ENCODE measurements around the gene ARMH2. TPM values are rescaled to one million over a fixed set of nuclear protein-coding genes. Genes with fewer than 3 reads are reported as not detected.

Gene ARMH2
- polyA plus RNA-seq, 1 donor from 2014 or later, result 0.73 TPM

- no peaks in the 10 kb centered on the region for H3F3A ChIP-seq (ENCODE audit: insufficient read depth, low read length, poor library complexity, severe bottlenecking)
- no peaks in the 10 kb centered on the region for H3K79me2 ChIP-seq (replicated peaks; ENCODE audit: insufficient read depth, low read length)
- no peaks in the 10 kb centered on the region for H3K9me2 ChIP-seq (ENCODE audit: insufficient read depth, low read length)
- no peaks in the 10 kb centered on the region for H3K36me3 ChIP-seq (ENCODE audit: insufficient read depth, low read length)
- H2AFZ ChIP-seq (ENCODE audit: low read depth, low read length), result no peak overlapping the region
- no peaks in the 10 kb centered on the region for H4K20me1 ChIP-seq (ENCODE audit: insufficient read depth)
- no peaks in the 10 kb centered on the region for H3K27me3 ChIP-seq (ENCODE audit: insufficient read depth, low read depth, low read length)
- no peak overlapping the region for H3K4me3 ChIP-seq (ENCODE audit: low read length)
- no peak overlapping the region for H3K4me2 ChIP-seq (ENCODE audit: low read length)
- no peaks in the 10 kb centered on the region for H3K9me3 ChIP-seq (ENCODE audit: low read length)
- H3K9ac ChIP-seq (ENCODE audit: low read length), result no peak overlapping the region
- H3K27ac ChIP-seq (ENCODE audit: low read length), result no peak overlapping the region
- no peak for TF ChIP-seq TAF1 (IDR thresholded peaks at IDR 0.05; ENCODE audit: low read depth)
- no peak for TF ChIP-seq POLR2AphosphoS5 (IDR thresholded peaks at IDR 0.05)
- TF ChIP-seq EZH2 (IDR thresholded peaks at IDR 0.05; ENCODE audit: borderline replicate concordance, insufficient read depth, low read length, poor library complexity, severe bottlenecking), result no peak
- no peak for TF ChIP-seq CTCF (IDR thresholded peaks at IDR 0.05; ENCODE audit: poor library complexity, severe bottlenecking)
- TF ChIP-seq MXI1 (conservative IDR thresholded peaks at IDR 0.05; ENCODE audit: poor library complexity, severe bottlenecking), result no peak
- TF ChIP-seq EP300 (conservative IDR thresholded peaks at IDR 0.05; ENCODE audit: poor library complexity, severe bottlenecking), result no peak
- TF ChIP-seq RAD21 (conservative IDR thresholded peaks at IDR 0.05), result no peak
- TF ChIP-seq SMC3 (conservative IDR thresholded peaks at IDR 0.05; ENCODE audit: poor library complexity), result no peak
- TF ChIP-seq REST (IDR thresholded peaks at IDR 0.05; ENCODE audit: borderline replicate concordance), result no peak
Observed at GRCh38 chr6:24753545-24753944, 45.2 kb downstream of the ARMH2 start.

GRCh38 chr6:24752917-24753492 lies 45.7 kb downstream of the ARMH2 start:
- Histone ChIP-seq H3K9ac (ENCODE audit: low read length) (no peak overlapping the region), H3K9me3 (ENCODE audit: low read length) (no peaks in the 10 kb centered on the region), H3K27ac (ENCODE audit: low read length) (no peak overlapping the region), H3F3A (ENCODE audit: insufficient read depth, low read length, poor library complexity, severe bottlenecking) (no peaks in the 10 kb centered on the region), H2AFZ (ENCODE audit: low read depth, low read length) (no peak overlapping the region), H3K79me2 (replicated peaks; ENCODE audit: insufficient read depth, low read length) (no peaks in the 10 kb centered on the region), H3K36me3 (ENCODE audit: insufficient read depth, low read length) (no peaks in the 10 kb centered on the region), H4K20me1 (ENCODE audit: insufficient read depth) (no peaks in the 10 kb centered on the region), H3K9me2 (ENCODE audit: insufficient read depth, low read length) (no peaks in the 10 kb centered on the region), H3K4me3 (ENCODE audit: low read length) (no peak overlapping the region), H3K4me2 (ENCODE audit: low read length) (no peak overlapping the region), H3K27me3 (ENCODE audit: insufficient read depth, low read depth, low read length) (no peaks in the 10 kb centered on the region)
- no peak for TF ChIP-seq REST (IDR thresholded peaks at IDR 0.05; ENCODE audit: borderline replicate concordance)
- TF ChIP-seq POLR2AphosphoS5 (IDR thresholded peaks at IDR 0.05), result no peak
- no peak for TF ChIP-seq EP300 (conservative IDR thresholded peaks at IDR 0.05; ENCODE audit: poor library complexity, severe bottlenecking)
- no peak for TF ChIP-seq CTCF (IDR thresholded peaks at IDR 0.05; ENCODE audit: poor library complexity, severe bottlenecking)
- no peak for TF ChIP-seq MXI1 (conservative IDR thresholded peaks at IDR 0.05; ENCODE audit: poor library complexity, severe bottlenecking)
- TF ChIP-seq RAD21 (conservative IDR thresholded peaks at IDR 0.05), result no peak
- no peak for TF ChIP-seq EZH2 (IDR thresholded peaks at IDR 0.05; ENCODE audit: borderline replicate concordance, insufficient read depth, low read length, poor library complexity, severe bottlenecking)
- TF ChIP-seq TAF1 (IDR thresholded peaks at IDR 0.05; ENCODE audit: low read depth), result no peak

Measured in neural cell (in vitro differentiated cells).